MV-4-11 (cell line): Measurements from ENCODE around the gene MAPKAPK3.
"Not testable (repeated sequence)": the region's sequence is repeated elsewhere in the genome, so short reads cannot be mapped to it uniquely, and the experiment has no call there.

Experiments used
- DNase-seq: peaks from one replicate; lab custom pipeline; 2025; lab: John Stamatoyannopoulos, UW

Gene MAPKAPK3

DNA sequence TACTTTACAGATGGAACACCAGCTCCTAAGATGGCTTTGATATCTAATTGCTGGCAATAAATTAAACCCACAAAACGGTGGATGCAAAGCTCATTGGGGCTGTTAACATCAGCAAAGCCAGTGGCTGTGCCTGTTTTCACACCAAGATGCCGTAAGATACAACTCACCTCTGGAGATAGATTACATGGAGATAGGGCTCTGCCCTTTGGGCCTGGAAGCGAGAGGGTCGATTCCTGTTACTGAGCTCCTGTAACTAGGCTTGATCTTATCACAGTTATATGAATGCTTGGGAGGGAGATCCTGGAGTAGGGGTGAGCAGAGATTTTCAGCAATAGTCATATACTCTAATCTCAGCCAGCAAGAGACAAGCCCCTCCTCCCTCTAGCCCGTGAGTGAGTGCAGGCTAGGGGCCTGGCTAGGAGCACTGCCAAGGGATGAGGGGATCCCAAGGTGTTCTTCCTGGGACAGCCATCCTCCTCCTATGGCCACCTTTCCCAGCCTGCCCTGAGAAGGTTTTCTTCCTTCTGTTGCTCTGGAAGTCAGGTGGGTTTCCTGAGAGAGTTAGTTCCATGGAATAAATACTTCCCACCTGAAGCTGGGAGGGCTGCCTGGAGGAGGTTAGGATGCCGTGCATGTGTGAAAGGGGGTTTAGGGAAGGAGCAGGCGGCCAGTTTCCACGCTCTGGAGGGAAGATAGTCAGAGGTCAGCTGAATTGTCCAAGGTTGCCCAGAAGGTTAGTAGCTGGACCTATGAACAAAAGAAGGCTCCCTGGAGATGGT is 39.7 kb downstream of the MAPKAPK3 start:
- DNase-seq: no peak

DNA sequence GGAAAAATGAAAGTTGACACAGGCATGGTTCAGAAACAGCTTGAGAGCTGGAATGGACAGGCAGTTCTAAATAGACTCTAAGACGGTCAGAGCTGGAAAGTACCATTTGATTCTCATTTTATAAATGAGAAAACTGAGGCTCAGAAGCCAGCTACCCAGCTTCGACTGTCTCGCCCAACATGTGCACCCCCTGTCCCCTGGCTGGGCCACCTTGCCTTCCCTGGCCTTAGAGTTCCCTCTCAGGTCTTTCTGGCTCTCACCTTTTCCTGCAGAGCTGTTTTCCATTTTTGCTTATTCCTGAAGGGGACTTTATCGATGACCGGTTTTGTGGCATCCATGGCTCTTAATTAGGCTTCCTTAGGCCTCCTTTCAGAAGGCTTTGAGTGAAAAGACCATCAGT is 40.5 kb downstream of the MAPKAPK3 start:
- no peak for DNase-seq

- DNase-seq: no peak
Observed at GRCh38 chr3:50657816-50658215, 40.9 kb downstream of the MAPKAPK3 start.

DNA sequence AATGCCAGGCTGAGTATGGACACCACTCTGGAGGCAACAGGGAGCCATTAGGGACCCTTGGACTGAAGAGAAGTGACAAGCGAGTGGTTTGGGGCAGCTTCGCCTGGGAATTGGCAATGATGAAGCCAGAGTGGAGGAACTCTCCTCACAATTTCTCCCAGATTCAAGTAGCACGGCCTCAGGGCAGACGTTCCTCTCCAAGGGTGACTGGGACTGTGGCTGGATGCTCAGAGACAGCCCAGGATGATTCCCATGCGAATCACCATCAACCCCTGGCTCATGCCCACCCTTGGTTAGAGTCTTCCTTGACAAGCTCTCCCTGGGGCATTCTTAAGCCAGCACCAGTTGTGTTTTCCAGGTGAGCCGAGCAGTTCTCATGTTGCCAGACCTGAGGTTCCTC is 41.5 kb downstream of the MAPKAPK3 start:
- no peak for DNase-seq

DNA sequence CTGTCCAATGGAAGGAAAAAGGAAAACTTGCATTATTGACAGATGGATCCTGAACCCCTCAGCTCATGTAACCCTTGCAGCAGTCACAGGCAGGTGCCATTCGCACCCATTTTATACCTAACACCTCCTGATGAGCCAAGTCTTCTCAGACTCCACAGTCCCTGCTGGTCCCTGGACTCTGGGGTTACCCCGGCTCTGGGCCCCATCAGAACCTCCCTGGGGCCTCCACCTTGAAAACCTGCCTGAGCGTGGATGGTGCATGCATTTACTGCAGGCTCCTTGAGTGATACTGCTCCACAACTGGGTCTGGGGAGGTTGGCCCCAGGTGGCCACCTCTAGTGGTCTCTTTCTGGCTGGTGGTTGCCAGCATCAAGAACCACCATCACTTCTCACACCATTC is 41.9 kb downstream of the MAPKAPK3 start:
- no peak for DNase-seq

DNA sequence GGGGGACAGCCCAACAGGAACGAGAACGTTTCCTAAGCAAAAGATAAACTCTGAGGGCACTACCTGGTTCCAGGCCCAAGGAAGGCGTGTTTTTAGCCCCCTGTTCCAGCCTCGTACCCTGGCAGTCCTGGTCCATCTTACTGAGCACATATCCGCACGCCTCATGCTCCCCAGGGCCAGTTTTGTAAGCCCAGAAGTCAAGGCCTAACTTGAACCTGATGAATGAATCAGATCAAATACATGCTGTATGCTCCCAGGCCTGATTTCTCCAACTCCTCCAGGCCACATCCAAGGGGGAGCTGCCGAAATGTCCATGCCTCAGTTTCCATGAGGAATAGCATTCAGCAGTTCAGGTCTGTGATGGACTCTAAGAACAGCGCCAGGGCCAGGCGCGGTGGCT is 43.4 kb downstream of the MAPKAPK3 start:
- DNase-seq: no peak

GRCh38 chr3:50661321-50661837 is 44.4 kb downstream of the MAPKAPK3 start:
- DNase-seq: no peak

DNA sequence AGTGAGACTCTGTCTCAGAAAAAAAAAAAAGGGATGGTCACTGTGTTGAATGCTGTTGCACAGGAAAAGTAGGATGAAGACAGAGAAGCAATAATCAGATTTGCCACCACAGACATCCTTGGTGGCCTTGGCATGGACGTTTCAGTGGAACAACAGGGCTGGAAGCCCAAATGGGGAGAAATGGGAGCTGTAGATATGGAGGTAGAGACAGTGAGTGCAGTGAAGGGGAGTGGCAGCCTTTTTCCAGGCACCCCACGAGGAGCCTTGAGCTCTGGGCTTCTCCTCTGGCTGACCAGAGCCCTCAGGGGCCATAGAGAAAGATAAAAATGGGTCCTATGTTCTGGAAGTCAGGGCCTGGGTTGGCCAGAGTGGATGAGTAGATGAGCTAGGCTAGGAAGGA is 45.5 kb downstream of the MAPKAPK3 start:
- no peak for DNase-seq

DNA sequence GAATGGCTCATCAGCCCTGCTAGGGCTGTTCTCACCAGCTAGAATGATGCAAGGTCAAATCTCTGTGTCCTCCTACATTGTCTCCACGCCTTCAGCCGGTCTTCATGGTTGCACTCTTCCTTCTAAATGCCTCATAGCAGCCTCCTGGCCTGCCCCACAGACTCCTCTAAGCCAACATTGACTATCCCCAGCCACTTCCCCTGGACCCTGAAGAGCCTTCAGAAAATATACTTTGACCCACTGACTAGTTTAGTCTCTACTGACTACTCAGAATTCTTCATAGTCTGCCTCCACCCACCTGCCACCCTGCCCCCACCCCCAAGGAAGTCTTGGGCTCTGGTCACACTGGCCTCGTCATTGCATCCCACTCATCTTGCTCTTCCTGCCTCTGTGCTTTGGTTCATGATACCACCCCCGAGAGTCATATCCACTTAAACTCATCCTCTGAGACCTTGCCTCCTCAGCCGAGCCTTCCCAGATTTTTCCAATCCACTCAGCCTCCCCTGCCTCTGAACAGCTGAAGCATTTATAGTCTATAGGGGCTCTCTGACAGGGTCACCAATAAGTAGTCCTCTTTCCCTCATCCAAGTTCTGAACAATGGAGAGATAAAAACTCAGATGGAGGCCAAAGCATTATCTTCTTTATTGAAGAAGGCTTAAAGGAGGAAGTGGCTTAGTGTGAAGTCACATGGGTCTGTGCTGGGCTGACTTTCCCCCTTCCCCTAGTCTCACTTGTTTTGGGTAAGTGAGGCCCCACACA is 48.3 kb downstream of the MAPKAPK3 start:
- peak; percentile 64 for DNase-seq

- not testable (repeated sequence) for DNase-seq
Observed at GRCh38 chr3:50665841-50666115, 48.8 kb downstream of the MAPKAPK3 start.

GRCh38 chr3:50666837-50667236 is 49.9 kb downstream of the MAPKAPK3 start:
- no peak for DNase-seq

- DNase-seq: no peak
Observed at GRCh38 chr3:50671331-50671730, 54.4 kb downstream of the MAPKAPK3 start.

DNA sequence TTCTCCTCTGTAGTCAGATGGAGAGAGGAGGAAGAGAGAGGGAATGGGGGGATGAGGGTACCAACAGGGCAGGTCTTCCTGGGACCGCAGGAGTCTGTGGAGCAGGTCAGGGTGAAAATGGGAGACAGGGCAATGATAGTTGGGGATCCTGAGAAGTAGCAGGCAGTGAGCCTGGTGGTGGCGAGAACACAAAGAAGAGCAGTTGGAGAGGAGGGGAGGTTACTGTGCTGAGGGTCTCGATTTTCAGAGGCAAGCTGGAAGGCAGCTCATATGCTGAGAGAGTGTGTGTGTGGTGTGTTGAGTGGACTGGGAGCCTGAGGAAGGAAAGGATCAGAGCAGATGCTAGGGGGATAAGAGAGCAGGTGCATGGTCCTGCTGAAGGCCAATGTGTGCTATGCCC is 55.7 kb downstream of the MAPKAPK3 start:
- DNase-seq: no peak

DNA sequence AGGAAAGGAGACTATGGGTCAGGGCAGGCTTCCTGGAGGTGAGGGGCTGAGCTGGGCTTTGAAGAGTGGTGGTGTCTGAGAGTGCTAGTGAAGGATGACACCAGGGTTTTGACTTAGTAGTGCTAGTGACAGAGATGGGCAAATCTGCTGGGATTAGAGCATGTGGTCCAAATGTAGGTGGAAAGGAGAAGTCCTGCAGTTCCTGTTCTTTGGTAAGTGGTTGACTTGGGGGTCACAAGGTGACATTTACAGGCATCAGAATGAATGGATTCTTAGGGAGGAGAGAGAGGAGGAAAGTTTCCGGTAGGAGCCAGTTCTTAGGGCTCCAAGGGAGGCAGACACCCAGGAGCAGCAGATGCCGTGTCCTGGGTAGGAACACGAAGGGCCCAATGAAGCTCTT is 57.0 kb downstream of the MAPKAPK3 start:
- DNase-seq: peak; percentile 47

DNA sequence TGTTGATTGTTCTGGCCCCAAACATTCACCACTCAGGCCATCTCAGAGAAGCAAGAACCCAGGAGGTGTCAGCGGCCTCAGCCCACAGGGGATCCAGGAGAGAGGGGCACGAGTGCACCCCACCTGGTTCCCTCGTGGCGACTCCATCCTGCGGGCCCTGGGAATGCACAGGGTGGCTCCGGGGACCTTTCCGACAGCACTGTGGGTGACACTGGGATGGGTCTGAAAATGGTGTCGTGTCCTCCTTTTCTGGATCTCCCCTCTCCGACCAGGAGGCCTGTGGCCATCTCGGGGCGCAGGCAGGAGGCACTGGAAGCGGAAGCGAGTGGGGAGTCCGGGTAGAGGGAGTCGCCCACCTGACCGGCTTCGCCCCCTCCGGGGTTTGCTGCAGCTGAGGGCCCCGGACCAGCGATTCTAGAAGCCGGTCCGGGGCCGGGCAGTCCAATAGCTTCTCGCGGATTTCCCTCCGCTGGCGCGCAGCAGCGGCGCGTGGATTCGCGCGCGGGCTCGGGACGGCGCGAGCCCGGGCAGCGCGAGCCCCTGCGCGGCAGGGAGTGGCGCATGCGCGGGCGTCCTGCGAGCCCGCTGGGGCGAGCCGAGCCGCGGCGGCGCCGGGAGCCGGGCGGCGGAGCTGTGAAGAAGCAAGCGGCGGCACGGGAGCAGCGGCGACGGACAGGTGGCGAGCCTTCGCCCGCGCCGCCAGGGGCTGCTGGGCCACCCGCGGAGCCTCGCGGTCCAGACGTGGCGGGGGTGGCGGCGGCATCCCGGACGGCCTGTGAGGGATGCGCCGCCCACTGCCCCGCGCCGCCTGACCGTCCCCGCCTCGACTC is 57.6 kb downstream of the MAPKAPK3 start, which contains the start of gene DOCK3:
DOCK3 (plus strand) TSS at position 579 of the 830 bp plus-strand sequence. CDS start 337 bp downstream, outside the sequence.
- no peak for DNase-seq

DNA sequence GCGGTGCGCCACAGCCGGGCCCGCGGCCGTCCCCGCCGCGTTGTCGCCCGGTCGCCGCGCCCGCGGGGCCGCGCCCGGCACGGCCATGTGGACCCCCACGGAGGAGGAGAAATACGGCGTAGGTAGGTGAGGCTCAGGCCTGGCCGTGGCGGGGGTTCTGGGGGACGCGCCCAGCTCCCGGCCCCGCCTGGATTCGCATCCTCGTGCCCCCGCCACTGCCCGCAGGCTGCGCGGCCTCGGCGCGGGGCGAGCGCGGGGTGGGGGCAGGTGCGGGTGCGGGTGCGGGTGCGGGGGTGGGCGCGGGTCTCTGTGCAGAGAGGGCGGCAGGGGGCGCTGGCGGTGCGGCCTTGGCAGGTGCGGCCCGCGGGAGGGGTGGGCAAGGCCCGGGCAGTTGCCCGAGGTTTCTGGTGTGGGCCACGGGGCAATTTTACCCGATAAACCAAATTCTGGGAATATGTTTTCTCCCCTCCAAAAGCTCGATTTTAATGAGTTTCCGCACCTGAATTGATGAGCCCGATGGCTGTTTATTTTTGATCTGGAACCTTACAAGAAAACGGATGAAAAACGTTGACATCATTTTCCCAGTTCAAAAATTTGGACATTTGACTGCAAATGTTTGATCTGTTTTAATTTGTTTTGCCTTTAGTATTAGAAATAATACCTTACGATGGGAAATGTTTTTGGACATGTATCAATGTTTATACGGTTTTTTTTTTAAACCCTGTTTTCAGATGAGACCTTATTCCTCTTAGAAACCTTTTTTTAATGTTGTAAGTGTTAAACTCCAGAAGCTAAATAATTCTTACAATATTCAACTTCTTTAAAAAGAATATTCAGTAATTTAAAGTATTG is 58.5 kb downstream of the MAPKAPK3 start:
- no peak for DNase-seq

- DNase-seq: no peak
Observed at GRCh38 chr3:50676031-50676705, 59.2 kb downstream of the MAPKAPK3 start.

DNA sequence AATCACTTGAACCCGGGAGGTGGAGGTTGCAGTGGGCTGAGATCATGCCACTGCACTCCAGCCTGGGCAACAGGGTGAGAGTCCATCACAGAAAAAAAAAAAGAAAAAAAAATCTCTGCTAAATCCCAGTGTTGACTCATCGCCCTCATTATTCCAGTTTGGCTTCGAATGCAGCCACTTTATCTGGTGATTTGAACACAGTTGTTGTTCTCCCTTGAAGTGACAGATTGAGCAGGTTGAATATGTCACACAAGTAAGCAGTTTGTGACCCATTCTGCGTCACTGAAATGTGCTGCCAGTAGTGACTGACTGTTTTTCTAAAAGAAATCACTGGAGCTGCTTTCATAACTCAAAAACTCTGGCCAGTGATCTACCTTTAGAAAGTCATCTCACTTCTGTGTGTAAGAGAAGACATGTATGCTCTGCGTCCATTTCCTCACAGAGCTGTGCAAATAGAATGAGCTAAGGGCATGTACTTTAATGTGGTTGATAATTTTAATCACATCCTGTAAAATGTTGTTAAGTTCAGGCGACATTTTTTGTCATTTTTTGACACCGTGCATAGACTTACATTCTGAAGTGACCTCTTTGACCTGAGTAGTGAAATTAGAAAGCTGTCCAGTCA is 70.3 kb downstream of the MAPKAPK3 start:
- no peak for DNase-seq

DNA sequence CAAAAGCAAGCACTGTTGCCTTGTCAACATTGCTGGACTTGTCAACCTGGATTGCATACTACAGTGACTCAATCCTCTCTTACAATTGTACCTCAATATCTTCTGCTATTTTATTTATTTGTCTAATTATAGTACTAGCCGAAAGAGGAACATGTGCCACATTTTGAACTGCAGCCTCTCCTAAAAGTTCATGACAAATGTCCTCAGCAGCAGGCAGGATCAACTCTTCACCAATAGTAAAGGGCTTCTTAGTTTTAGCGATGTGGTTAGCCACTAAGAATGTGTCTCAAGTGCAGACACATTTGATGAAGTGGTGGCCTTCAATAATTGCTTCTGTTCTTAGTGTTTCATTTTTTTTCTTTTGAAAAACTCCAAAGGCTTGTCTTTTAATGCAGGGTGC is 71.0 kb downstream of the MAPKAPK3 start:
- peak; percentile 75 for DNase-seq

DNA sequence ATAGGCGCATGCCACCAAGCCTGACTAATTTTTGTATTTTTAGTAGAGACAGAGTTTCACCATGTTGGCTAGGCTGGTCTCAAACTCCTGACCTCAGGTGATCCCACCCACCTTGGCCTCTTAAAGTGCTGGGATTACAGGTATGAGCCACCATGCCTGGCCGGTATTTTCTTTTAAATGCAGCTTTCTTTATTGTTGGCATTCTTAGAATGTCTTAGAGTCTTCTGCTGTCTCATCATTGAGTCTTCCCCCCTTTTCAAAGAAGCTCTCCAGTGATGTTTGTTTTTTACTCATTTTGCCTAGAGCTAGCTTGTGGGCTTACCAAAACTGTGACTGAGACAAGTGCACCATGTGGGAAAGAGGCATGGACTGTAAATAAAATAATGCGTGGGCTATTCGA is 71.7 kb downstream of the MAPKAPK3 start:
- DNase-seq: not testable (repeated sequence)
